SK-N-SH (cell line): ENCODE measurements around the gene SMC1B.

Experiments used
- POLR2AphosphoS5 ChIP-seq: IDR thresholded peaks from 2 replicates; pipeline ENCODE4 v1.6.1; 2012; ENCODE audit warnings: low read depth, low read length
- REST ChIP-seq: IDR thresholded peaks from 2 replicates; pipeline ENCODE4 v1.6.1; 2012; ENCODE audit warnings: mild to moderate bottlenecking, low read depth, low read length, moderate library complexity
- RFX5 ChIP-seq: IDR thresholded peaks from 2 replicates; pipeline ENCODE4 v1.6.1; 2012; ENCODE audit warnings: mild to moderate bottlenecking, improper control_type of control experiment, low read length
- TAF1 ChIP-seq: IDR thresholded peaks from 2 replicates; pipeline ENCODE4 v1.6.1; 2012; ENCODE audit warnings: low read depth, mild to moderate bottlenecking, low read length, moderate library complexity, borderline replicate concordance

GRCh38 chr22:45438336-45438735, 24.9 kb upstream of the SMC1B start:
- no peak for TF ChIP-seq TAF1
- no peak for TF ChIP-seq REST
- TF ChIP-seq POLR2AphosphoS5, result no peak
- no peak for TF ChIP-seq RFX5
